ENCODE measurements around the gene SLCO3A1.
A peak's percentile ranks its signal among the peaks of the same experiment; 100 is the strongest.

SLCO3A1 gene

DNA sequence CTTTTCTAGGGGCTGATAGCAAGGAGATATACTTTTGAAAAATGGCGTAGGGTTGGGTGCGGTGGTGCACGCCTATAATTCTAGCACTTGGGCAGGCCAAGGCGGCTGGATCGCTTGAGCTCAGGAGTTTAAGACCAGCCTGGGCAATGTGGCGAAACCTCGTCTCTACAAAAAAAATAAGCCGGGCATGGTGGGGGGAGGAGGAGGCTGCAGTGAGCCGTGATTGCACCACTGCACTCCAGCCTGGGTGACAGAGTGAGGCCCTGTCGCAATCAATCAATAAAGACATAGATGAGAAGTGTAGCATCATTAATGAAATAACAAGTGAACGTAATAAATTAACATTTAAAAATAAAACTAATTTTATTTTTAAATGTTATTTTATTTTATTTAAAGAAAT is 134.6 kb downstream of the SLCO3A1 start:
- no peak for DNase-seq (ENCODE audit: low read depth)
- H3K4me3 ChIP-seq (ENCODE audit: low read length), result no peak overlapping the region
- TF ChIP-seq, protein P1, sequence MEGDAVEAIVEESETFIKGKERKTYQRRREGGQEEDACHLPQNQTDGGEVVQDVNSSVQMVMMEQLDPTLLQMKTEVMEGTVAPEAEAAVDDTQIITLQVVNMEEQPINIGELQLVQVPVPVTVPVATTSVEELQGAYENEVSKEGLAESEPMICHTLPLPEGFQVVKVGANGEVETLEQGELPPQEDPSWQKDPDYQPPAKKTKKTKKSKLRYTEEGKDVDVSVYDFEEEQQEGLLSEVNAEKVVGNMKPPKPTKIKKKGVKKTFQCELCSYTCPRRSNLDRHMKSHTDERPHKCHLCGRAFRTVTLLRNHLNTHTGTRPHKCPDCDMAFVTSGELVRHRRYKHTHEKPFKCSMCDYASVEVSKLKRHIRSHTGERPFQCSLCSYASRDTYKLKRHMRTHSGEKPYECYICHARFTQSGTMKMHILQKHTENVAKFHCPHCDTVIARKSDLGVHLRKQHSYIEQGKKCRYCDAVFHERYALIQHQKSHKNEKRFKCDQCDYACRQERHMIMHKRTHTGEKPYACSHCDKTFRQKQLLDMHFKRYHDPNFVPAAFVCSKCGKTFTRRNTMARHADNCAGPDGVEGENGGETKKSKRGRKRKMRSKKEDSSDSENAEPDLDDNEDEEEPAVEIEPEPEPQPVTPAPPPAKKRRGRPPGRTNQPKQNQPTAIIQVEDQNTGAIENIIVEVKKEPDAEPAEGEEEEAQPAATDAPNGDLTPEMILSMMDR (IDR thresholded peaks at IDR 0.05; ENCODE audit: insufficient read depth, low read depth, low read length, missing control alignments), result no peak

DNA sequence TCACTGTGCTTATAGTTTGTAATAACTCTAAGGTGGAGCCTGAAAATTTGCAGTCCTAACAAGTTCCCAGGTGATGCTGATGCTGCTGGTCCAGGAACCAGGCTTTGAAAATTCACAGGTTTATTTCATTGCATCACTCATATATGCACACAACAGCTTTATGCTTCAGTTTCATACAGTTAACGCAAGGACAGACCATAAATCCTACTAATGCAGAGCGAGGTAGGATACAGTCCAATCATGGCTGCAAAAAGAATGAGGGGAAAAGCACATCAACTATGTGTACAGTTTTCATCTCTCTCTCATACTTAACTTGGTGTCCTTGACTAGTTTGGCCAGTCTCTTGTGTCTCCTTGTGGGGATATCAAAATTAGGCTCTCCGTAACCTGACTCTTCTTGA is 135.1 kb downstream of the SLCO3A1 start:
- DNase-seq (ENCODE audit: low read depth), result no peak
- TF ChIP-seq, protein P1 (IDR thresholded peaks at IDR 0.05; ENCODE audit: insufficient read depth, low read depth, low read length, missing control alignments), result no peak
- no peak overlapping the region for H3K4me3 ChIP-seq (ENCODE audit: low read length)

DNA sequence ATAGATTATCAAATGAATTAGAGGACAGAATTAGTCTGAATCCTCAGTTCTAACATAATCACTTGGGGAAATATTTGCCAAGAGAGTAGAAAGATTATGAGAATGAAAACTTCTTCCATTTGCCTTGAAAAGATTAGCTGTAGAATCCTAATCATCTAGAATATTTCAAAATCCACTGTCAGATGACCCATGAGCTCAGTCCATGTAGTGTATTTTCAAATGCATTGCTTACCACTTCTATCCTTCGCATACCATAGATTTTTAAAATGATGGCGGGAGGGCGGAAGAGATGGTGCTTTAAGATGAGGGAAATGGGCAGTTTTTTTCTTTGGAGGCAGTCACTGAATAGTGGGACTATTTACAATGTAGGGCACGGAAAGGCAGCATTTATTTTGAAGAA is 136.3 kb downstream of the SLCO3A1 start:
- no peak for DNase-seq (ENCODE audit: low read depth)
- TF ChIP-seq, protein P1 (IDR thresholded peaks at IDR 0.05; ENCODE audit: insufficient read depth, low read depth, low read length, missing control alignments), result no peak
- H3K4me3 ChIP-seq (ENCODE audit: low read length), result no peak overlapping the region

DNA sequence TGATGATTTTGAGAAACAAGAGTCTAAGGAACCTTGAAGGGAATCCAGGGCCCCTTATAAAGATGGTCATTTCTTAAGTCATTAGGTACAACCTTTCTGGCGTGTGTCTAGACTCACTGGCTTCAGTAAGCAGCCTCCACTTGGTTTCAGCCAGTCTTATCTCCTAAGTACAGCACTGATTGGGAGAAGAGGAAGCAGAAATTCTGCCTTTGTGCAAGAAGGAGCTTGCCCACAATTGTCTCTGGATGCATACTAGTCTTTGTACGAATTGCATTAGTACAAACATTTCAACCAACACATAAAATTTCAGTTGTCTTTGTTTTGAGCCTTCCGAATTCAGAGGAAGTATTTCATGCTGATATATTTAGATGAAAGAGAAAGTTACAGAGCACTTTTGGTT is 139.4 kb downstream of the SLCO3A1 start:
- DNase-seq (ENCODE audit: low read depth), result peak; percentile 73
- H3K4me3 ChIP-seq (ENCODE audit: low read length), result no peak overlapping the region
- TF ChIP-seq, protein P1 (IDR thresholded peaks at IDR 0.05; ENCODE audit: insufficient read depth, low read depth, low read length, missing control alignments), result no peak

DNA sequence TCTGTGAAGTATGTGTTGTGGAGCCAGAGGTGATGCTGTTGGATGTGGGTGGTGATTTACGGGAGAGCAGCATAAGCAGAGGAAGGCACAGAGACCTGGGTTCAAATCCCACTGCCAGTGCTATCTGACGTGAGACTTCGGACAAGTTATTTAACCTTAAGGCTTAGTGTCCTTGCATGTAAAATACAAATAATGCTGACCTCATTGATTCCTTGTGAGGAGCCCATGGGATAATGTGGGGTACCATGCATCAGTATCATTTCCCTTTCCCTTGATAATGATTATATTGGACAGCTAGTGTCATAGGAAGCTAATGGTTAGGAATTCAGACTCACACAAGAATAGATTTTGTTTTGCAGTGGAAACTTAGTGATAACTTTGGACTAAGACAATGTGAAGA is 141.6 kb downstream of the SLCO3A1 start:
- TF ChIP-seq, protein P1 (IDR thresholded peaks at IDR 0.05; ENCODE audit: insufficient read depth, low read depth, low read length, missing control alignments), result no peak
- H3K4me3 ChIP-seq (ENCODE audit: low read length), result no peak overlapping the region
- no peak for DNase-seq (ENCODE audit: low read depth)

DNA sequence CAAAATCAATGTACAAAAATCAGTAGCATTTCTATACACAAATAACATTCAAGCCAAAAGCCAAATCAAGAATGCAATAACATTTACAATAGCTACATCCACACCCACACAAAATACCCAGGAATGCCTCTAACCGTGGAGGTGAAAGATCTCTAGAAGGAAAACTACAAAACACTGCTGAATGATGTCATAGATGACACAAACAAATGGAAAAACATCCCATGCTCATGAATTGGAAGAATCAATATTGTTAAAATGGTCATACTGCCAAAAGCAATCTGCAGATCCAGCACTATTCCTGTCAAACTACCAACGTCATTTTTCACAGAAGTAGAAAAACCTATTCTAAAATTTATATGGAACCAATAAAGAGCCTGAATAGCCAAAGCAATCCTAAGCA is 143.7 kb downstream of the SLCO3A1 start:
- no peak overlapping the region for H3K4me3 ChIP-seq (ENCODE audit: low read length)
- no peak for DNase-seq (ENCODE audit: low read depth)
- TF ChIP-seq, protein P1 (IDR thresholded peaks at IDR 0.05; ENCODE audit: insufficient read depth, low read depth, low read length, missing control alignments), result no peak

DNA sequence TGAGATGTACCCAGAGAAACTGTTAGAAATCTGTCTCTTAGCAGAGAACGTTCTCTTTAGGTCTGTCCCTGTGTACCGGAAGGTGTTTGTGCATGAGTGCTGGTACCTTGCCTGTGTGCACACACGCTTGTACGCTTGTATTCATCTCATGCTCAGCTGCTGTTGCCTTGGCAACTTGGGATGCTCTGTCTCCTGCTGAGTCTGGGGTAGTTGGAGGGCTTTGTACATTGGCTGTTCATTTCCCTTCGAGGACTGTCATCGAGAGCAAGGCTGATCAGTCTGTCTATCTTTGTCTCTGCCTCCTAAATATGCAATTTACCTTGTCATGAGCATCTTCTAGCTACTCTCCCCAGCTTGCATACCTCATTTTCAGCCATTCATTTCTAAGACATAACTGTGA is 147.2 kb downstream of the SLCO3A1 start:
- no peak for DNase-seq (ENCODE audit: low read depth)
- TF ChIP-seq, protein P1 (IDR thresholded peaks at IDR 0.05; ENCODE audit: insufficient read depth, low read depth, low read length, missing control alignments), result no peak
- no peak overlapping the region for H3K4me3 ChIP-seq (ENCODE audit: low read length)

Measured in epithelial cell of esophagus (primary cell).